ENCODE measurements around the gene CNTNAP2. TPM values are rescaled to one million over a fixed set of nuclear protein-coding genes. Genes with fewer than 3 reads are reported as not detected.

CNTNAP2 gene
- total and polyA plus RNA-seq, 9 of the 15 experiments (the other 6 are each of a cell fraction or from before 2014, with no cell fraction given), result 0.04 to 0.62 (median 0.09) TPM; not detected in 4

DNA sequence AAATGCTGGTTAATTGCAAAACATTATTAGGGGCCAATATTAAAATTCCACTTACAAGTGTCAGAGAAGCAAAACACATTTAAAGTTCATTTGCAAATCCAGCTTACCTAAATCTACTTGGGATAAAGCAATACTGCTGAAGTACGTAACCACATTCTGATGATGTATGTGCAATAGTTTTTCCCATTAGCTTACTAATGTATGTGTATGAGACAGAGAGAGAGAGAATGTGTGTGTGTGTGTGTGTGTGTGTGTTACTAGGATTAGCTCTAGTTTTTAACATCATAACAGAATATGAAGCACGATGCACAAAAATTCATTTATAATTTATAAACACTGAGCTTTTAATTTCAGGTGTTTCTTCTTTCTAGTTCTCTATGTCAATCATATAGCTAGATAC is 1399.8 kb downstream of the CNTNAP2 start (continued):
- no peak for TF ChIP-seq ZBTB49 (CRISPR knock-in tag; IDR thresholded peaks at IDR 0.05; ENCODE audit: borderline replicate concordance)

- intact Hi-C loops (cut with micrococcal nuclease), result no loop called here
- no peaks in the 10 kb centered on the region for H3K79me2 ChIP-seq (ENCODE audit: control insufficient read depth, insufficient read depth, low read length)
- H3K4me3 ChIP-seq, result no peak overlapping the region
- no peak overlapping the region for H3K9ac ChIP-seq (ENCODE audit: insufficient read depth in 1 of 2, low read depth in 2 of 2, low read length in 2 of 2)
- no peak for TF ChIP-seq DNMT1 (IDR thresholded peaks at IDR 0.05)
- no peak for TF ChIP-seq ETV1 (tag; conservative IDR thresholded peaks at IDR 0.05; ENCODE audit: low read depth)
- no peak for TF ChIP-seq HIVEP1 (CRISPR knock-in tag; IDR thresholded peaks at IDR 0.05)
- TF ChIP-seq PCBP2 (IDR thresholded peaks at IDR 0.05; ENCODE audit: low read depth, low read length, poor library complexity, severe bottlenecking), result no peak
- no peak for TF ChIP-seq RHOXF2B (CRISPR knock-in tag; conservative IDR thresholded peaks at IDR 0.05)
- no peak for TF ChIP-seq SRSF1 (IDR thresholded peaks at IDR 0.05; ENCODE audit: low read depth, low read length)
- TF ChIP-seq ATF2 (CRISPR knock-in tag; IDR thresholded peaks at IDR 0.05), result no peak
- TF ChIP-seq HDAC8 (tag; IDR thresholded peaks at IDR 0.05), result no peak
- no peak for TF ChIP-seq FOXP1 (CRISPR knock-in tag; IDR thresholded peaks at IDR 0.05)
- no peak overlapping the region for H3K27ac ChIP-seq (ENCODE audit: extremely low read depth, low read depth, low read length)
- H3K4me1 ChIP-seq (replicated peaks in 1 of 2; ENCODE audit: control insufficient read depth in 2 of 2, insufficient read depth in 2 of 2, low read length in 2 of 2), result no peaks in the 10 kb centered on the region
- 5% methylated on average over 6 of the region's 6 CpGs for WGBS (ENCODE audit: insufficient coverage, low coverage, missing lambda C conversion rate)
- H3K9me3 ChIP-seq (replicated peaks; ENCODE audit: control insufficient read depth, insufficient read depth, low read depth, low read length), result no peaks in the 10 kb centered on the region; the same call in 1 of the 2 replicates
- DNase-seq (ENCODE audit: extremely low read depth in 1 of 4, low spot score in 3 of 4) (no peak), ATAC-seq (no peak), FAIRE-seq (no peak)
- POLR2A ChIA-PET, result no interaction called here
- H3K27me3 ChIP-seq (ENCODE audit: control insufficient read depth in 2 of 2, insufficient read depth in 2 of 2, low read length in 2 of 2), result no peaks in the 10 kb centered on the region
- no peaks in the 10 kb centered on the region for H4K20me1 ChIP-seq (replicated peaks; ENCODE audit: control insufficient read depth, insufficient read depth, low read length)
- CTCF ChIA-PET (ENCODE audit: low intra/inter-chr PET ratio), result no interaction called here
- BruUV-seq (replicated peaks), result no TSS peak
- H2AFZ ChIP-seq (ENCODE audit: low read depth, low read length), result no peak overlapping the region
- no peaks in the 10 kb centered on the region for H3K36me3 ChIP-seq (ENCODE audit: control insufficient read depth, insufficient read depth, low read length)
- H3K4me2 ChIP-seq (ENCODE audit: insufficient read depth, low read length), result no peak overlapping the region
- no peaks in the 10 kb centered on the region for H3K9me1 ChIP-seq (ENCODE audit: control insufficient read depth, insufficient read depth, low read length)
- in situ Hi-C loops (cut with MboI), result no loop called here
These were observed 1402.5 kb downstream of the CNTNAP2 start for GRCh38 chr7:147519062-147519461.
